ENCODE measurements around the gene MAGI3.

MAGI3 gene

DNA sequence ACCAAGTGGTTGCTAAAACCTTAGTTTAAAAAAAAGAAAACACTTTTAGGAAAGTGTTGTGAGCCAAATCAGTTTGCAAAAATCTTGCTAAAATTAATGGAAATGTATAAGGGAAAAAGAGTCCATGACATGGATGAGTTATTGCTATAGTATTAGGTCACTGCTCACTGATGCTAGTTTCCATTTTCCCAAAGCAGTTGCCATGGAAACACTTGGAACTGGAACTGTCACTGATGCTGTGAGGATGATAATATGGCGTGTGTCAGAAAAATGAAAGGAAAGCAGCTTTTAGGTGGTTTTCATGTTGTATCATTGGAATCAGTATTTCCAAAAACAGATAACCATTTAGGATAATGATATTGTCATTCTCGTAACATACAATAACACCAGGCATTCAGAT, 264.6 kb downstream of the MAGI3 start:
- H3K9me2 ChIP-seq (replicated peaks; ENCODE audit: low read depth, low read length) = no peaks in the 10 kb centered on the region
- no peaks in the 10 kb centered on the region for H3F3A ChIP-seq (ENCODE audit: low read depth)
- no peak overlapping the region for H3K4me3 ChIP-seq (ENCODE audit: low read length, poor library complexity, severe bottlenecking)
- no peaks in the 10 kb centered on the region for H3K4me1 ChIP-seq (ENCODE audit: insufficient read depth, low read length, poor library complexity, severe bottlenecking)
- no peak overlapping the region for H2AFZ ChIP-seq (ENCODE audit: low read length)
- no peak for TF ChIP-seq EZH2phosphoT487 (IDR thresholded peaks at IDR 0.05; ENCODE audit: borderline replicate concordance)
- TF ChIP-seq, protein P1, sequence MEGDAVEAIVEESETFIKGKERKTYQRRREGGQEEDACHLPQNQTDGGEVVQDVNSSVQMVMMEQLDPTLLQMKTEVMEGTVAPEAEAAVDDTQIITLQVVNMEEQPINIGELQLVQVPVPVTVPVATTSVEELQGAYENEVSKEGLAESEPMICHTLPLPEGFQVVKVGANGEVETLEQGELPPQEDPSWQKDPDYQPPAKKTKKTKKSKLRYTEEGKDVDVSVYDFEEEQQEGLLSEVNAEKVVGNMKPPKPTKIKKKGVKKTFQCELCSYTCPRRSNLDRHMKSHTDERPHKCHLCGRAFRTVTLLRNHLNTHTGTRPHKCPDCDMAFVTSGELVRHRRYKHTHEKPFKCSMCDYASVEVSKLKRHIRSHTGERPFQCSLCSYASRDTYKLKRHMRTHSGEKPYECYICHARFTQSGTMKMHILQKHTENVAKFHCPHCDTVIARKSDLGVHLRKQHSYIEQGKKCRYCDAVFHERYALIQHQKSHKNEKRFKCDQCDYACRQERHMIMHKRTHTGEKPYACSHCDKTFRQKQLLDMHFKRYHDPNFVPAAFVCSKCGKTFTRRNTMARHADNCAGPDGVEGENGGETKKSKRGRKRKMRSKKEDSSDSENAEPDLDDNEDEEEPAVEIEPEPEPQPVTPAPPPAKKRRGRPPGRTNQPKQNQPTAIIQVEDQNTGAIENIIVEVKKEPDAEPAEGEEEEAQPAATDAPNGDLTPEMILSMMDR (conservative IDR thresholded peaks at IDR 0.05; ENCODE audit: low read length) = no peak
- no peaks in the 10 kb centered on the region for H3K27me3 ChIP-seq (ENCODE audit: insufficient read depth, low read length, poor library complexity, severe bottlenecking)
- H3K4me2 ChIP-seq (ENCODE audit: low read depth, low read length, poor library complexity, severe bottlenecking) = no peak overlapping the region
- H3K9ac ChIP-seq (ENCODE audit: low read depth, low read length, poor library complexity, severe bottlenecking) = no peak overlapping the region
- no peaks in the 10 kb centered on the region for H3K9me3 ChIP-seq (ENCODE audit: insufficient read depth, low read depth, low read length)
- H3K36me3 ChIP-seq (ENCODE audit: insufficient read depth, low read length) = 0 out of 2 replicates have a peak, but pooled peaks cover 4% of the 10 kb centered on the region
- no peaks in the 10 kb centered on the region for H3K79me2 ChIP-seq (ENCODE audit: insufficient read depth, low read length)
- H4K20me1 ChIP-seq (ENCODE audit: insufficient read depth, low read length, poor library complexity, severe bottlenecking) = no peaks in the 10 kb centered on the region

- Histone ChIP-seq H2AFZ (ENCODE audit: low read length) (no peak overlapping the region), H3K4me3 (ENCODE audit: low read length, poor library complexity, severe bottlenecking) (no peak overlapping the region), H3K9me3 (ENCODE audit: insufficient read depth, low read depth, low read length) (no peaks in the 10 kb centered on the region), H3K79me2 (ENCODE audit: insufficient read depth, low read length) (no peaks in the 10 kb centered on the region), H3K27me3 (ENCODE audit: insufficient read depth, low read length, poor library complexity, severe bottlenecking) (no peaks in the 10 kb centered on the region), H3K9me2 (replicated peaks; ENCODE audit: low read depth, low read length) (no peaks in the 10 kb centered on the region), H3K4me2 (ENCODE audit: low read depth, low read length, poor library complexity, severe bottlenecking) (no peak overlapping the region), H3K36me3 (ENCODE audit: insufficient read depth, low read length) (0 out of 2 replicates have a peak, but pooled peaks cover 4% of the 10 kb centered on the region), H4K20me1 (ENCODE audit: insufficient read depth, low read length, poor library complexity, severe bottlenecking) (no peaks in the 10 kb centered on the region), H3K4me1 (ENCODE audit: insufficient read depth, low read length, poor library complexity, severe bottlenecking) (no peaks in the 10 kb centered on the region), H3F3A (ENCODE audit: low read depth) (no peaks in the 10 kb centered on the region), H3K9ac (ENCODE audit: low read depth, low read length, poor library complexity, severe bottlenecking) (no peak overlapping the region)
- no peak for TF ChIP-seq EZH2phosphoT487 (IDR thresholded peaks at IDR 0.05; ENCODE audit: borderline replicate concordance)
- TF ChIP-seq, protein P1 (conservative IDR thresholded peaks at IDR 0.05; ENCODE audit: low read length) = no peak
Observed at GRCh38 chr1:113657126-113657525, 266.8 kb downstream of the MAGI3 start.

- H3K79me2 ChIP-seq (ENCODE audit: insufficient read depth, low read length) = no peaks in the 10 kb centered on the region
- 0 out of 2 replicates have a peak, but pooled peaks cover 4% of the 10 kb centered on the region for H3K36me3 ChIP-seq (ENCODE audit: insufficient read depth, low read length)
- H3K9me3 ChIP-seq (ENCODE audit: insufficient read depth, low read depth, low read length) = no peaks in the 10 kb centered on the region
- H3K4me2 ChIP-seq (ENCODE audit: low read depth, low read length, poor library complexity, severe bottlenecking) = no peak overlapping the region
- H2AFZ ChIP-seq (ENCODE audit: low read length) = no peak overlapping the region
- no peaks in the 10 kb centered on the region for H4K20me1 ChIP-seq (ENCODE audit: insufficient read depth, low read length, poor library complexity, severe bottlenecking)
- H3K9ac ChIP-seq (ENCODE audit: low read depth, low read length, poor library complexity, severe bottlenecking) = no peak overlapping the region
- H3K4me1 ChIP-seq (ENCODE audit: insufficient read depth, low read length, poor library complexity, severe bottlenecking) = no peaks in the 10 kb centered on the region
- H3F3A ChIP-seq (ENCODE audit: low read depth) = no peaks in the 10 kb centered on the region
- H3K27me3 ChIP-seq (ENCODE audit: insufficient read depth, low read length, poor library complexity, severe bottlenecking) = no peaks in the 10 kb centered on the region
- H3K4me3 ChIP-seq (ENCODE audit: low read length, poor library complexity, severe bottlenecking) = no peak overlapping the region
- H3K9me2 ChIP-seq (replicated peaks; ENCODE audit: low read depth, low read length) = no peaks in the 10 kb centered on the region
- TF ChIP-seq, protein P1 (conservative IDR thresholded peaks at IDR 0.05; ENCODE audit: low read length) = no peak
- TF ChIP-seq EZH2phosphoT487 (IDR thresholded peaks at IDR 0.05; ENCODE audit: borderline replicate concordance) = no peak
Observed at GRCh38 chr1:113657556-113658063, 267.3 kb downstream of the MAGI3 start.

All from Loucy (cell line).